Mesenteric fat pad (tissue), 1 donor: ENCODE measurements around the gene AVP. TPM values are rescaled to one million over a fixed set of nuclear protein-coding genes. Genes with fewer than 3 reads are reported as not detected.

ENCODE experiments used
- DNase-seq: peaks from one replicate; pipeline ENCODE4 v3.0.0-alpha.2; 2020; ENCODE audit warnings: low spot score
- total RNA-seq: library from RNA; stranded (reverse); fragmentation: NEBNext Ultra II Directional; extraction: Animal tissue kit (Norgen Biotek cat#: 25700); gene quantifications from one replicate; pipeline ENCODE4 v1.2.1, GENCODE V29; 2021
- donor health status: DM: yes; HTN: yes; CAD: no.

AVP gene
- total RNA-seq, 1 donor from 2014 or later, result 0.96 TPM

DNA sequence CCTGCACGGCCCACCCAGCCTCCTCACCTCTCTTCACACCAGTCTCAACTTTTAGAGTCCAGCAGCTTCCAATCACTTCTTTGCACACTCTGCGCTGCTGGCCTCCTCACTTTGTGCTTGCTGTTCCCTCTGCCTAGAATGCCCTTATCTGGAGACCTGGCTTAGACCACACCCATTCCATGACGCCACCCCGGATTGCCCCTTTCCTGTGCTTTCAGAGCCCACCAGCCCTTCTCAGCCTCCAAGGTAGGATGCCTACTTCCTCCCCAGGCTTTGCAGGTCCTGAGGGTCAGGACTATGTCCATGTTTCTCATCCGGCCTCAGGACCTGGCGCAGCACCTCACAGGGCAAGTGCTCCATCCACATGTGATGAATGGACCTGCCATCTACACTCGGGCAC lies 27.0 kb upstream of the AVP start:
- no peak for DNase-seq

DNA sequence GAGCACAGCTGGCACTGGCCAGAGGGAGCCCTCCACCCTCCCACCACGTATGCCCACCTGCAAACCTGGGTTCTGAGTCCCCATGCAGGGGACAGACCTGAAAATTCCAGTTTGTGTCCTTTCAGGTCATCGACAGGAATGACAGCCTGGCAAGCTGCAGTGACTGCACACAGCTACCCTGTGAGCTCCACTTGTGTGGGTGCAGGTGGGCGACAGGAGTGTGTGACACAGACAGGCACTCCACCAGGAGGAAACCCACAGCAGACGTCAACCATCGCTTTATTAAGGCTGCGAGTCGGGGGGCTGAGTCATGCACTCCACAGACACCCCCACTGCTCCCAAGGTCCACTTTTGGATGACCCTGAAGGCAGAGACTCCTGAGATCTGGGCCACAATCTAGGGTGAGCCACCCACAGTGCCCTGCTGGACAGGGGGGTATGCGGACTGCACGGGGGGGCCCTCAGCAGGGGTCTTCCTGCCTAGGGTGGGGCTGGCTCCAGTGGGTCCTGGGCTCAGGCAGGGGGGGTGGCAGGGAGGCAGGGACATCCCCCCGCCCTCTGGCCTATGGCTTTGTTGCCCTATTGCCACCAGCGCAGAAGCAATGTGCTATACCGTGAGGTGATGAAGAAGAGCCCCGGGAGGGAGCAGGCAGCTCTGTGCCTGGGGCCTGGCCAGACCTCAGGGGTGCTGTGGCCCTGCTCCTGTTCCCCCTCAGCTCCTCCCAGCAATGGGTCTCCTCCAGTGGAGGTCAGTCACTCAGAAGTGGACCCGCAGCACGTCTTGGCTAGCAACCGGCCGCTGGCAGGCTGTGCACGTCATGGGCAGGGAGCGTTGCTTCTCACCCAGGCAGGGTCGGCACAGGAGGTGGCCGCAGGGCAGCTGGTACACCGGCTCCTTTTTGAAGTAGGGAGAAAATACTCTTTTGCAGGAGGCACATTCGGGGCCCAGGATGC lies 25.1 kb upstream of the AVP start:
- DNase-seq, result no peak

DNA sequence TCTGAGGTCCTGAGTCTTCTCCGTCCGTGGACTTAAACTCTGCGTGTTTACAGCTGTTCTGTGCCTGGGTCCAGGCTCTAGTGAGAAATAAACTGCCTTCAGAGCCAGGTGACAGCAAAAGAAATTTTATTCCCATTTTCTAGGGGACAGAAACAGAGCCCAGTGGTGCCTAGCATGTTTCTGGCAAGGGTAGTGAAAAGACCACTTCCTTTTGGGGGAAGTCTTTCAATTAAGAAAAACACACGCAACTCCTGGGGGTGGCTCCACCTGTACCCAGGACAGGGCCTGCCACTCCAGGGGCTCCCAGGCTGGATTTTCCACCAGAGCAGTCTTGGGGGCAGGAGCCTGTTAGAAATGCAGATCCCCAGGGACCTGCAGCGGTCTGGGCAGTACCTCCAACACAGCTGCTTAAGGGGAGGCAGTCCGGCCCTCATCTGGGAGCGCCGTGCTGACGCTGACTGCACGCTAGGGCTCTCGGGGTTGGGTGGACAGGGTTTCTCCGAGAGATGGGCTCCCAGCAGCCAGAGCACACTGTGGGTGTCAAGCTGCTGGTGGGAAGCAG lies 23.0 kb upstream of the AVP start:
- no peak for DNase-seq

DNA sequence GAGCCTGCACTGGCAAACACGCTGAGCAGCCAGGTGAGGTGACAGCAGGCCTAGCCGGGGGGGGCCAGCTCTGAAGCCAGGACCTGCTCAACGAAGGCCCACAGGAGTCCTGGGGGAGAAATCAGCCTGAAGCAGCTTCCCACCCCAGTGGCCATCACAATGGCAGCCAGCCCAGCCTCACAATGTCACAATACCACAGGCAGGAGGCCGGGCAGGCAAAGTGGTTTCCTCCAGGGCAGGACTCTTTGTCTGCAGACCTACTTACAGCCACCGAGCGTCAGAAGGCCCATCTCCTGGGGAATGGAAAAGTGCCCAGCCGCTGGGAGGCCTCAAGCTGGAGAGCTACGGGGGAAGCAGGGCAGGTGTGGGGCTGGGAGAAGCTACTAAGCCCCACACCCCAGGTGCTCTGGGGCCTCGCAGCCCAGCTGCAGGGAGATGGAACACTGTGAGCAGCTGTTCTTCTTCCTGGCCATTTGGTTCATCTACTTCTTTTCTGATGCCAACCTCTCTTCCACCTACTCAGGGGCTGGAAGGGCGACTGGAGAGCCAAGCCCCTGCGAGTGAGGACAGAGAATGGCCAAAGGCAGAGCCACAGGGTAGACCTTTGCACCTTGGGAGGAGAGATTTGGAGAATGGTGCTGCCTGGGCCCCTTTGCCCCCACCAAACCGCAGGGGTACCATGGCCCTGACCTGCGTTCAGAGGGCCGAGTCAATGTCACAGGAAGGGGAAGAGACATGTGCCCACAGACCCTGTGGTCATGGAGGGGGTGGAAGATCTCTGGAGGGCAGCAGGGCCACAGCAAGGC lies 22.3 kb upstream of the AVP start:
- no peak for DNase-seq

DNA sequence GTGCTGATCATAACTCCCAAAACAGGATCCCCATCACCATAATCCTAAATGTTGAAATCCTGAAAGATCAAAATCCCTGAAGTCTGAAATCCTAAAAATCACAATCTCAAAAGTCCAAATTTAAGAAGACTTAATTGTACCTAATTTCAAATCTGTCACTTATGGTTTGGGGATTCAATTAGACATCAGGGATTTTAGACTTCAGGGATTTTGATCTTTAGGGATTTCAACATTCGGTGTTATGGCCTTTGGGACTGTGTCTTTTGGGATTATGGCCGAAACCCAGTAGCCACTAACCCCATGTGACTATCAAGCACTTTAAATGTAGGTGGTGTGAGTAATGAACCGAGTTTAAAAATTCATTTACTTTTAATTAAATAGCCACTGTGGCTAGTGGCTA lies 21.7 kb upstream of the AVP start:
- no peak for DNase-seq

DNA sequence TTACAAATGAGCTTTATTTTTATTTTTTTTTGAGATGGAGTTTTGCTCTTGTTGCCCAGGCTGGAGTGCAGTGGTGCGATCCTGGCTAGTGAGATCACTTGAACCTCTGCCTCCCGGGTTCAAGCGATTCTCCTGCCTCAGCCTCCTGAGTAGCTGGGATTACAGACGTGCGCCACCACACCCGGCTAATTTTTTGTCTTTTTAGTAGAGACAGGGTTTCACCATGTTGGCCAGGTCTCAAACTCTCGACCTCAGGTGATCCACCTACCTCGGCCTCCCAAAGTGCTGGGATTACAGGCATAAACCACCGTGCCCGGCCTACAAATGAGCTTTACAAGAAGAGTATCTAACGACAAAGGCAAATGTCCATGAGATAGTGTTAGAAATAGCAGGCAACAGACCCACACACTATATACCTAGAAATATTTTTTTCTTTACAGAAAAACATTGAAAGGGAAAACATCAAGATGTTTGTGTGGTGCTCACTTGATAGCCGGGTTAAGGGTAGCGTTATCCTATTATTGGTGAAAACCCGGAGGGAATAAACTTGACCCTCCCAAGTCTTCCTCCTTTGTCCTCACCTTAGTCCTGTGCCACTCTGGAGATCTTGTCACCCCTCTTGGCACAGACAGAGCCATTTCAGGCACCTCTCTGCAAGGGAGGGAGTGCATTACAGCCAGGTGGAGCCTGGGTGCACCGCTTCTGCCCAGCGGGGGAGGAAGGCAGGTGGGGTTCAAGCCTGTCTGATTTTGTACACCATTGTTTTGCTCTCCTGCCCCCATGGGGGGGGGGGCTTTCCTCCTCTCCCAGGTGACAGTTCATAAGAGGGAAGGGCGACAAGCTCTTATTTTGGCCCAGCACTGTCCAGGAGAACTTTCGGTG lies 21.0 kb upstream of the AVP start:
- no peak for DNase-seq

DNA sequence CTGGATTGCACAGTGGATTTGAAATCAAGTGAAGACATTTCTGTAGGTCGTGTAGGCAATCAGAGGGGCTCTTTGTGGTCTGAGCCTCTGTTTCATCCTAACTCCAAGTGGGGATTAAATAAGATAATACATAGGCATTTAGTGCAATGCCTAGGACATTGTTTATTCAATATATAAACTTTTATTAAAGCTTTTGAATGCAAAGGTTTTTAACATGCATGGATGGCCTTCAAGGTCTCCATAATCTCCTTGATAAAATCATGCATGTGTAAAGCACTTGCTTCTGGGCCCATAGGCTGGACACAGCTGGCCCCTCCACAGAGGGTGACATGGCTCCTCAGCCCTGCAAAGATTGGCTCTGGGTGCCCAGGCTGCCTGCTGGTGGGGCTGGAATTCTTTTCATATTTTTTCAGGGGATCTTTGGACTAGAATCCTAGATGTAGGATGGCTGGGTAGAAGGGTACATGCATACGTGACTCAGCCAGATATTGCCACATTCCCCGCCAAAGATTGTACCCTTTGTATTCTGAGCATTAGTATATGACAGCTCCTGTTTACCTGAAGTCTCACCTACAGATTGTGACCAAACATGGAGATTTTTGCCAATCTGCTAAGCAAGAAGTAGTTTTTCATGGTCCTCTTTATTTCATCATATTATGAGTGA lies 19.0 kb upstream of the AVP start:
- DNase-seq, result no peak

DNA sequence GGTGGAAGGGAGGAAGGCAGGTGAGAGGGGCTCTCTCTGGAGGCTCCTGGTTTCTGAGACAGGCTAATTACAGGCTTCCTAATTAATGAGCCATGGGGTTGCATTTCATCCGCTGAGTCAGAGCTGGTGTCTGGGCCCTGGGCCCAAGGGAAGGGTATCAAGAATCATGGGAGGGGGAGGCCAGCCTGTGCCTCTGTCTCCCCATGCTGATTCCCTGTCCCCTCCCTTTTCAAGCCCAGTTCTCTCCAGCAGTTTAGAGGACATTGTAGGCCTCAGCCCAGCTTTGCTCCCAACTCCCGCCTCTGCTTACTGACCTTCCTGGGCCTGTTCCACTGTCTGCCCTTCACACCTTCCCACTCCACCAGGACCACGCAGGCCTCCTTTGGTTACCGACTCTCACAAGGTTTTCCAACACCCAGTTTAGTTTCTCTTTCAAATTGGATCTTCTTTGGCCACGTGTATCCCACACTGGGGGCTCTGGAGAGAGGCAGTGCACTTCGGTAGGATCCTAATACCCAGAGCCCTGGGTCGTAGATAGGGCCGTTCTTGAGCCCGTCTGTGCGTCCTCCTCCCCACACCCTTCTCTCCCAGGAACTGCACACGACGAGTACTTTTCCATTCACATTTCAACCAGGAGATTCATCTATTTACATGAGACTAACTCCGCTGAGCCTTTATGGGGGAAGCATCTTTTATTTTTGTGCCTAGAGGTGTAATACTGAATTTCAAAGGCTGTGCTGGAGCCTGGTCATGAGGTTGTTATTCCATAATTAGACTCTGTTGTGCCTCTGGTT lies 18.2 kb upstream of the AVP start:
- no peak for DNase-seq

DNA sequence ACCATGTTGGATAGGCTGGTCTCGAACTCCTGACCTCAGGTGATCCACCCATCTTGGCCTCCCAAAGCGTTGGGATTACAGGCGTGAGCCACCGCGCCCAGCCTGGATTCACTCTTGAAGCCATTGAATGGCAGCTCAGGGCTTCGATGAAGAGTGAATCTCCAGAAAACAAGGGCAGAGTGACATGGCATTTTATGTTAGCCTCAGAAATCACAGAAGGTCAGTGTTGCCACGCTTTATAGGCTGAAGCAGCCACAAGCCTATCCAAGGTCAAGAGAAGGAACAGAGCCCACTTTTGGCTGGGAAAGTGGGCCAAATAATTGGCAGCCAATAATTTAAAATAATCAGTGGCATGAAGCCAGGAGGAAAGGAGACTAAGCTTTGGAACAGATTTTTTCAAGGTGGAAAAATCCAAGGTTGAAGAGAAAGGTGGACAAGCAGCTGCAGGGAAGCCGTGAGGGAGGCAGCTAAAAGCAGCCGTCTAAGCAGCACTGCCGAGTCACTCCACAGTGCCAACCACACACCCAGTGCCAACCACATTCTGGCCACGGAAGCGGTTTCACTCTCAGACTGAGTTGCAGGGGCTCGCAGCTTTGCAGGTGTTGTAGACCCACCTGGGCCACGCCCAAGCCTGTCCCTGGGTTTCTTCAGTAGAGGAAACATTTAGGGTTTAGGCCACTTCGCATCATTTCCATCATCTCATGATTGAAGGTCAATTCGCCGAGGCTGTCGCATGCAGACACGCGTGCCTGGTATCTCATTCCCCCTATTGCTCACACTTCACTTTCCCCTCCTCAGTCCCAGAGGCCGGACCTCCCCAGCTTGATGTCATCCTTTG lies 17.4 kb upstream of the AVP start:
- no peak for DNase-seq

DNA sequence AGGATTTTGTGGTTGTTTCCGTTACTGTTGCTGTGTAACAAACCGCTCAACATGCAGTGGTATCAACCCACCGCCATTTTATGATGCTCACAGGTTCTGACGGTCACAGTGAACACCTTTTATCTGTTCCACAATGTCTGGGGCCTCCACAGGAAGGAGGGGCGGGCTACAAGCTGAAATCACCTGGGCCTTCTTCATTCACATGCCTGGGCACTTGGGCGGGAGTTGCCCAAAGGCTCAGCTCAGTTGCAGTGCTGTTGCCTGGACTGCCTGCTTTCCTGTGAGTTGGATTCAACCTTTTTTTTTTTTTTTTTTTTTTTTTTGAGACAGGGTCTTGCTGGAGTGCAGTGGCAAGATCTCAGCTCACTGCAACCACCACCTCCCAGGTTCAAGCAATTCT lies 16.7 kb upstream of the AVP start:
- DNase-seq, result no peak

DNA sequence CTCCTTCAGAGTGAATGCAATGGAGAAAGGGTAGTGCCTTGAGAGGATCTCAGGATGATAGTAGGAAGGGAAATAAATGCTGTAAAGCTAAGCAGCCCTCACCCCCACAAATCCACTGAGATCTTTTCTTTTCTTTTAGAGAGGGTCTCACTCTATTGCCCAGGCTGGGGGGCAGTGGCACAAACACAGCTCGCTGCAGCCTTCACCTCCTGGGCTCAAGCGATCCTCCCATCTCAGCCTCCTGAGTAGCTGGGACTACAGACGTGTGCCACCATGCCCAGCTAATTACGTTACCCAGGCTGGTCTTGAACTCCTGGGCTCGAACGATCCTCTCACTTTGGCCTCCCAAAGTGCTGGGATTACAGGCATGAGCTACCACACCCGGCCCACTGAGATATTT lies 16.0 kb upstream of the AVP start:
- no peak for DNase-seq

DNA sequence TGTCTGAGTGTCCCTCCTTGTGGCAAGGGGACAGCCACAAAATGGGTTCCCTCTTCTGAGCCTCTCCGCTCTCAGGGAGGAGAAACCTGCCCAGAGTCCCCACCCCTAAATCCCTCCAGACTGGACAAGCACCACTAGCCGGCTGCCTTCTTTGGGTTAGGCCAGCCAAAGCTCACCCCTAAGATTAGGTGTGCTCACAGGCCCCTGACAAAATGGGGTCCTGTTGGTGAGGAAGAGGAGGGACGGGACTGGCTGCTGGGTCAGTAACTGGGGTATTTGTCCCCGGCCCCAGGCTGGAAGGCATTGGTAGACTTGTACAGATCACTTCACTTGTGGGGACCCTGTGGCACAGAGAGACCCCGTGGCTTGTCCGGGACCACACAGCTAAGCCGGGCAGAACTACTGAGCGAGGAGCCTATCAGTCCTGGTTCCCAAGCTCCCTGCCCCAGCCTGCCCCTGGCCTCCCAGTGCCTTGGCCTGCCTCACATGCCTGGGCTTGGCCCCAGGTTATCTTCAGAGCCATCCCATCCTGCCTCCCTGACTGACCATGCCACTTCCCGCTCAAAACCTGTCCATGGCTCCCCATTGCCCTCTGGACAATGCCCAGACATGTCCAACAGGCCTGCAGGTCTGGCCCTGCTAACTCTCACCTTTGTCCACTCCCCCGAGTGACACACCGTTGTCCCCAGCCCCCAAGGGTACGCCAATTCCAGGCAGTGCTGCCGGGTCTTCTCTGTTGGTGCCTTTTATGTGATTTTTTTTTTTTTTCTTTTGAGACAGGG lies 10.5 kb upstream of the AVP start:
- DNase-seq, result no peak

DNA sequence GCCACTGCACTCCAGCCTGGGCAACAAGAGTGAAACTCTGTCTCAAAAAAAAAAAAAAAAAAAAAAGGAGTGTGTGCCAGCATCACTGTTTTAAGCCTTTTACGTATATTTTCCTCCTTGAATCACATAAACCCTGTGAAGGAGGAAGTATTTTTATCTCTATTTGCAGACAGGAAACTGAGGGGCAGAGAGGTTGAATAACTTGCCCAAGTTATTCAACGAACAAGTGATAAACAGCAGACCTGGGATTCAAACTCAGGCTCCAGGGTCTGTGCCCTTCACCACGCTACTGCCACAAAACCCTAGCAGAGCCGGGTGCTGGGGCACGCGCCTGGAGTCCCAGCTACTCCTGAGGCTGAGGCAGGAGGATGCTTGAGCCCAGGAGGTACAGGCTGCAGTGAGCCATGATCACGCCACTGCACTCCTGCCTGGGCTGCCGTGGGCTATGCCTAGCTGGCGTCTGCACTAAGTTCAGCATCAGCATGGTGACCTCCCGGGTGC lies 9.4 kb upstream of the AVP start:
- DNase-seq, result no peak

DNA sequence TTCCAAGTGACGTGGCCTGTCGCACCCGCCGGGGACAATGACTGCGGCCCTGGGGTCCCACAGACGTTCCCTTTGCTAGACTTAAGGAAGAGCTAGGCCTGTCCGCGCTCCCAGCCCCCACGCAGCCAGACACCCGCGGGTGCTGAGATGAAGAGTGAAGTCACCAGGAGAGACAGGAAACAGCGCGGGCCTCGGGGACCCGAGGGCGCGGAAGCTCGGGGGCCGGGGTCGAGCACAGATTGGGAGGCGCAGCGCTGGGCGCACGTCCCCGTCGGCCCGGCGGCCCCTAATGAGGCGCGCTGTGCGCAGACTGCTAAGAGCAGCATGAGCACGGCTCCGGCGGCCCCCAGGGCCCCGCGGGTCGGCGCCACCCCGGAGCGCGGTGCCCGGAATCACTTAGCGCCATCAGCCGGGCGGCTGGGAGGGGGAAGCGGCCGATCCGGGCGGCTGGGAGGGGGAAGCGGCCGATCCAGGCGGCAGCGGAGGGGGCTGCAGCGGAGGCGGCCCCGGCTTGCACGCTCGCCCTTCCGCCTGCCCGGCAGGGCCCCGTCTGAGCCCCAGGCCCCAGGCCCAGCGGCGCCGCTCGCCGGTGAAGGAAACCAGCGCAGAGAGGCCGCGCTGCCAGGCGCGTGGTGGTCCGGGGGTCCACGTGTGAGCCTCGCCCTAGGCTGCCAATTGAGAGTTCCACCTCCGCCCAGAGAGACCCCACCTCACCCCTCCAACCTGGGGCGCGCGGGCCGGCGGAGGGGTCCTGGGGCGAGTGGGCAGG lies 8.3 kb upstream of the AVP start:
- DNase-seq, result no peak

DNA sequence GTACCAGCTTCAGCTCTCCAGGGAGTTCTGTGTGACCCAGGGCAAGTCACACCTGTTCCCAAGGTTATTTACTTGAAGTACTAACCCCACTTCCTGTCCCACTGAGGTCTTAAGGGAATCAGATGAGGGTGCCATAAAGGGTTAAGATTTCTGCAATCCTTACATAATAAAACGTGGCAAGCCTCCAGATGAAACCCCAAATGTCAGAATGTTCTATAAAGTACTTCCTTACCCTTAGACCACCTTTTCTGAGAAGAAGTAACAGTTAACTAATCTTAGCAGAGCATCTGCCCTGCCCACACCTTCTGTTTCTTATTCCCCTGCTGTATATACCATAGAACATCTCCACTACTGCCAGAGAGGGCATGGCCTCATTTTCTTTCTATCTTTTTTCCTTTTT lies 6.0 kb upstream of the AVP start:
- DNase-seq, result no peak

DNA sequence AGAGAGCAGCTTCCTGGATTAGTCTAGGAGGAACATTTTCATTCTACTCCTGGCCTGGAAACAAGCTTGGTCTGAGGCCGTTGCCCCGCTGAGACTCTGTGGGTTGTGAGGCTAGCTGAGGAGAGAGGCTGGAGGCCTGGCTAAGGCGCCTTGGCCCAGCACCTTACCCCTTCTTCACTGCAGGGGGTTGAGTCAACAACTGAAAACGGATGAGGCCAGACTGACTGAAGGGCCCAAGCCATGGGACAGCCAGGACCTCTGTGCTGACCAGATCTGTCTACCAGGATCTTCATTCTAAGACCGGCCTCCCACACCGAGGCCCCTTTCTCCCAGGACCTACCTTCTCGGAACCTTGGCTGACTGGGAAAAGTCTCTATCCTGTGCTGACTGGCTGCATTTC lies 3.5 kb upstream of the AVP start:
- no peak for DNase-seq

DNA sequence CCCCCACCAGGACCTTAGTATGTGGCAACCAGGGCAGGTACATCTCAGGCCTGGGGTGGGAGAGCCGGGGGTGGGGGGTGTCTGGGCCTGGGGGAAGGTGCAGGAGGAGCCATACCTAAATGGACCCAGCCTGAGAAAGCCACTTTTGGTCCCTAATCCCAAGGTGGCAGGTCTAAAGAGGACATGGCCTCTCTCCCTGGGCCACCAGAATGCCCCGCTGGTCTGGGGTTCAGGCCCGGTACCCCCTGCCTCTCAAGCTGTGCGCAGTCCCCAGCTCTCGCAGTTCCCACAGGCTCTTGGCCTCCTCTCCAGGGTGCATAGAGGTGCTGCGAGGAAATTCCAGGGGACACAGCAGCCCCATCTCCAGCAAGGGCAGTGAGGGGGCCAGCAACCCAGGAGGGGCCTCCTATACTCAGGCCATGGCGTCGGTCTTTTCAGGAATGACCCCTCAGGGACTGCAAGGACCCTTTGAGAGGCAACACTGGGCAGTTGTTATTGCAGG lies 1.1 kb upstream of the AVP start:
- no peak for DNase-seq
